Left lobe of liver (tissue), 2 donors: ENCODE results near the gene BCAS4. TPM values are rescaled to one million over a fixed set of nuclear protein-coding genes. Genes with fewer than 3 reads are reported as not detected.
"Not testable (repeated sequence)": the region's sequence is repeated elsewhere in the genome, so short reads cannot be mapped to it uniquely, and the experiment has no call there.

Experiments
- ATAC-seq: fragments of 200-7000 bp; cut with Tn5 transposase; one replicate; pipeline ENCODE4 v1.9.1; 2020; ENCODE audit warnings: mild to moderate bottlenecking, moderate library complexity
- DNase-seq: peaks from one replicate; pipeline ENCODE4 v3.0.0-alpha.2; 2020; ENCODE audit warnings: low spot score
- total RNA-seq: library from RNA; stranded (reverse); gene quantifications from one replicate; pipeline ENCODE4 v1.2.1, GENCODE V29; 2021
- donor health status: DM: no; HTN: no; CAD: no; lungs with moderate emphysema.
- donor health status: DM: no; HTN: yes; CAD: no.

The BCAS4 gene
- total RNA-seq, 1 donor from 2014 or later = 0.83 TPM

DNA sequence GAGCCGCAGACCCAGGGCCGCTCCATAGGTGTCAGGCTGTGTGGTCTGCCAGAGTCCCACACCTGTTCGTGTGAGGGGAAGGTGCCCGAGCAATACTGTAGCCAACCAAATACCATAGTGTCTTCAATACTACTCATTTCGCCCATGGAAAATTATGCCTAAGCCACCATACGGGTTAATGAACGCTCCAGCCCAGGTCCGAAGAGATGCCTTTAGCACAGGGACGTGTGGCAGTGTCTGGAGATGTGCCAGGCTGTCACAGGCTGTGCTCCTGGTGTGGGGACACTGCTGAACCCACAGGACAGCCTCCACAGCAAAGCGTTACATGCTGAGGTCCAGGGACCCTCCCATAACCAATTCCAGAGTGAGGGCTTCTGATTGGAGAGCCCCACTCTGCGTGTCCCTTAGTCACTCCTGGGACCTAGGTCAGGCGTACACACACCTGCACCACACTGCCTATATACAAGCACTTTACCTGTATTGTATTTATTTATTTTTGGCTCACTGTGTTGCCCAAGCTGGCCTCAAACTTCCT, 25.2 kb upstream of the BCAS4 start:
- DNase-seq = peak; percentile 16
- ATAC-seq = not testable (repeated sequence)

DNA sequence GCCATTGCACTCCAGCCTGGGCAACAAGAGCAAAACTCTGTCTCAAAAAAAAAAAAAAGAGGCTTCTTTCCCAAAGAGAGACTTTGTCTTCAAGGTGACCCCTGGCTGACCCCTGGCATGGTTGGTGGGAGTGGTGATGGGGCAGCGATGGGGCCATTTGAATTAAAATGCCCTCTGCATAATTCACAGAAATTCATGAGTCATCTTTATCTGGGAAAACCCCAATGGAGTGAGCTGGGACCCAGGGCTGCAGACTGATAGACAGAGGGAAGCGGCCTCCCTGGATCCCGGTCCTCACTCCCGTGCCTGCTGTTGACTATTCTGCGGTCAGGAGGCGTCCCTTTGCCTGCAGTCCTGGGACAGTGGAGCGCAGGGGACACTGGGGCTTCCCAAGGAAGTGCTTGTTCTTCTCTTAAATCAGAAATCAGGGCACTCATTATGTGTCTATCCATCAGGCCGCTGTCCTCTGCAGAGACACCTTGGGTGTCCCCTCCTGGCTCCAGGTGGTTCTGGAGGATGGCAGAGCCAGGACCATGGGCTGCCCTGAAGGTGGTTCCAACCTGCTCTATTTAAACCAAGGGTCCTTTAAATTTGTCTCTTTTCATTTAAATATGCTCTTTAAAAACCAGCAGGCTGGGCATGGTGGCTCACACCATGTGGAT, 23.3 kb upstream of the BCAS4 start:
- not testable (repeated sequence) for ATAC-seq
- DNase-seq = peak; percentile 16

DNA sequence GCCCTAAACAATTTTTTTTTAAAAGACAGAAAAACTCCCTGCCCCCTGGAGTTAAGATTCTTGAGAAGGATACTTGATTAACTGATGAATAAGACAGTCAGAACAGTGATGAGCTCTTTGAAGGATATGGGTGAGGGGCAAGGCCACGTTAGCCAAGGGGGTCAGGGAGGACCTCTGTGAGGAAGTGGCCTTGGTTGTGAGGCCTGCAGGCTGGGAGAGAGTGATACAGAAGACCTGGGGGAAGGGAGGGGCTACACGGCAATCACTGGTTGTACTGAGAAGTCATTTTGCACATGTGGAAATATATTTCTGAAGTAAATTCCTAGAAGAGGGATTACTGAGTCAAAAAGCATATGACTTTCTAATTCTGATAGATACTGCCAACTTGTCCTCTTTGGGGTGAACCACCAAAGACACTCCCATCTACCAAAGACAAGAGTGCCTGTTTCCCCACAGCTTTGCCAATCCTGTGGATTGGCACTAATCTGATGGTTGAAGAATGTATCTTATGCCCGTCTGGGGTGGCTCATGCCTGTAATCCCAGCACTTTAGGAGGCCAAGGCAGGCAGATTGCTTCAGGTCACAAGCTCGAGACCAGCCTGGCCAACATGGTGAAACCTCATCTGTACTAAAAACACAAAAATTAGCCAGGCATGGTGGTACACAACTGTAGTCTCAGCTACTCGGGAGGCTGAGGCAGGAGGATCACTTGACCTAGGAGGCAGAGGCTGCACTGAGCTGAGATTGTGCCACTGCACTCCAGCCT, 22.3 kb upstream of the BCAS4 start:
- DNase-seq (peak; percentile 10), ATAC-seq (no peak)

DNA sequence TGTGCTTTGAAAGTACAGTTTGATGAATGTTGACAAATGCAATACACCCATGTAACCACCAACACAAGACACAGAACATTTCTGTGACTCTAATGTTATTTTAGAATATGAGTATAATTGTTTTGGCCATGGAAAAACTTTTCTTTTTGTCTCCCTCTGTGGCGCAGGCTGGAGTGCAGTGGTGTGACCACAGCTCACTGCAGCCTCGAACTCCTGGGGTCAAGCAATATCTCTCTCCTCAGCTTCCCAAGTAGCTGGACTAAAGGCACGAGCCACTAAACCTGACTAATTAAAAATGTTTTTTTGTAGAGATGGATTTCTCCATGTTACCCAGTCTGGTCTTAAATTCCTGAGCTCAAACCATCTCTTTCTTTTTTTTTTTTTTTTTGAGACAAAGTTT, 20.3 kb upstream of the BCAS4 start:
- DNase-seq (peak; percentile 5), ATAC-seq (no peak)

DNA sequence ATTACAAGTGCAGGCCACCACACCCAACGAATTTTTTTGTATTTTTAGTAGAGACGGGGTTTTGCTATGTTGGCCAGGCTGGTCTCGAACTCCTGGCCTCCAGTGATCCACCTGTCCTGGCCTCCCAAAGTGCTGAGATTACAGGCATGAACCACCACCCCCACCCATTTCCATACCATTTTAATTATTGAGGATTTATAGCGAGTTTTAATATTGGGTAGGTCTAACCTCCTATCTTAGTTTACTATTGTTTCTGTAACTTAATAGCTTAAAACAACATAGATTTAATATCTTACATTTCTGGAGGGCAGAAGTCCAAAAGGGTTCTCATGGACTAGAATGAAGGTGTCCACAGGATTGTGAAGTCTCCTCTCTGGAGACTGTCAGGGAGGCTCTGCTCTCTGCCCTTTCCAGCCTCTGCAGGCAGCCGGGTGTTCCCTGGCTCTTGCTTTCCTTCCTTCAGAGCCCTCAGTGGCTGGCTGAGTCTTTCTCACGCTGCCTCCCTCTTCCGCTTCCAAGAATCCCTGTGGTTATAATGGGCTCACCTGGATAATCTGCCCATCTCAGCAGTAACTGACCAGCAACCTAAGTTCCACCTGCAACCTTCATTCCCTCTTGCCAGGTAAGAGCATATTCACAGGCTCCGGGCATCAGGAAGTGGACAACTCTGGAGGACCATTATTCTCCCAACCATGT, 18.6 kb upstream of the BCAS4 start:
- DNase-seq (peak; percentile 11), ATAC-seq (no peak)

DNA sequence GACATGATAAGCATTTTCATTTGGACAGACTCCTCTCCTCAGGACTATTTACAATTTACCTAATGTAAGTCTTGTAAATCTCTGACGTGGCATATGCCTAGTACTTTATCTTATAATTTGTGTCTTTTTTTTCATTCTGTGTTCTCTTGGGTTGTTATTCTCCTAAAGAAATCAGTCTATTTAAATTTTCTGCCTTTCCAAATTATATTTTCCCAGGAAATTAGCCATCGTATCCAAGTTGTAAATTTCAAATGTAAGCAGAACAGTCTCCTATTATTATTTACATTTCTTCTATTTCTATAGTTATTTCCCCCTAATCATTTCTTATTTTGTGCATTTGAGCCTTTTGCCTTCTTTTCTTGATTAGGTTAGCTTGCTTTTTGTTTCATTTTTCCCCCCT, 17.5 kb upstream of the BCAS4 start:
- ATAC-seq (no peak), DNase-seq (no peak)

DNA sequence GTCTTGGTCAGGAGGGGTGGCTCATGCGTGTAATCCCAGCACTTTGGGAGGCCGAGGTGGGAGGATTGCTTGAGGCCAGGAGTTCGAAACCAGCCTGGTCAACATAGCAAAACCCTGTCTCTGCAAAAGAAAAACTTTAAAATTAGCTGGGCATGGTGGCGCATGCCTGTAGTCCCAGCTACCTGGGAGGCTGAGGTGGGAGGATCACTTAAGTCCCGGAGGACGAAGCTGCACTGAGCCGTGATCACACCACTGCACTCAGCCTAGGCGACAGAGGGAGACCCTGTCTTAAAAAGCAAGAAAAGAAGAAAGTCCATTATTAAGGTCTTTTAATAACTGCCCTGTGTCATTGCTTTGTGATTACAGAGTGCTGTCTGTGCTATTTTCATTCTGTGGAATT, 15.9 kb upstream of the BCAS4 start:
- DNase-seq = not testable (repeated sequence)

GRCh38 chr20:50783390-50783789, 11.5 kb upstream of the BCAS4 start:
- ATAC-seq (no peak), DNase-seq (no peak)

More for the DNA sequence above, 15.9 kb upstream of the BCAS4 start:
- ATAC-seq = not testable (repeated sequence)

DNA sequence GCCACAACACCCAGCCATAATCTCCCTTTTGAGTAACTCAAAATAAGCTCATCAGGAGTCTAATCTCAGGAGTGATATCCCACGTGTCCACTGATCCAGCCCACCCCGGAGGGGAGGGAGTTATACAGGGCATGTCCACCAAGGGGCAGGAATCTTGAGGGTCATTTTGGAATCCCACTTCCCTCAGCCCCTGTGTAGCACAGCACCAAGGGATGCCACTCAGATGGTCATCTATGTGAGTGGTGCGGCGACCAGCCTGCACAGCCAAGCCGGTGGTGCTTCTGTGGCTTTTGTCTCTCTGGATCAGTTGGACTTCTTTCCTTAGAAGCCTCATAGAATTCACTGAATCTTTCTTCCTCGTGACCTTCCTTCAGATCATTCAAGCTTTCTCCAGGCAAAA, 11.0 kb upstream of the BCAS4 start:
- ATAC-seq = no peak
- no peak for DNase-seq

DNA sequence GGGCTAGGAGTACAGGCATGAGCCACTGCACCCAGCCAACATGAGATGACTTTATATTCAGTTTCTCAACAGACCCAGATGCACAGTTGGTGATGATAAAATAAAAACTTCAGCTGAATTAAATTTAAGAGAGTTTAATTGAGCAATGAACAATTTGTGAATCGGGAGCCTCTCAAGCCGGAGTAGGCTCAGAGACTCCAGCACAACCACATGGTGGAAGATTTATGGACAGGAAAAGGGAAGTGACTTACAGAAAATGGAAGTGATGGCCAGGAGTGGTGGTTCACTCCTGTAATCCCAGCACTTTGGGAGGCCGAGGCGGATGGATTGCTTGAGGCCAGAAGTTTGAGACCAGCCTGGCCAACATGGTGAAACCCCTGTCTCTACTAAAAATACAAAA, 10.4 kb upstream of the BCAS4 start:
- DNase-seq (no peak), ATAC-seq (no peak)

DNA sequence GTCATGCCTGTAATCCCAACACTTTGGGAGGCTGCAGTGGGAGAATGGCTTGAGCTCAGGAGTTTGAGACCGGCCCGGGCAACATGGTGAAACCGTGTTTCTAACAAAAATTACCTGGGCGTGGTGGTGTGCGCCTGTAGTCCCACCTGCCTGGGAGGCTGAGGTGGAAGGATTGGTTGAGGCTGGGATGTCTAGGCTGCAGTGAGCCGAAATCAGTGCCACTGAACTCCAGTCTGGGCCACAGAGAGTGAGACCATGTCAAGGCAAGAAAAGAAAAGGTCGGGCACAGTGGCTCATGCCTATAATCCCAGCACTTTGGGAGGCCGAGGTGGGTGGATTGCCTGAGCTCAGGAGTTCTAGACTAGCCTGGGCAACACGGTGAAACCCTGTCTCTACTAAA, 8.2 kb upstream of the BCAS4 start:
- DNase-seq (no peak), ATAC-seq (no peak)

- ATAC-seq = no peak
- no peak for DNase-seq
These were observed 7.7 kb upstream of the BCAS4 start for GRCh38 chr20:50787181-50787580.

GRCh38 chr20:50788045-50788991, 6.5 kb upstream of the BCAS4 start:
- DNase-seq = peak; percentile 58
- ATAC-seq = peak; percentile 80

DNA sequence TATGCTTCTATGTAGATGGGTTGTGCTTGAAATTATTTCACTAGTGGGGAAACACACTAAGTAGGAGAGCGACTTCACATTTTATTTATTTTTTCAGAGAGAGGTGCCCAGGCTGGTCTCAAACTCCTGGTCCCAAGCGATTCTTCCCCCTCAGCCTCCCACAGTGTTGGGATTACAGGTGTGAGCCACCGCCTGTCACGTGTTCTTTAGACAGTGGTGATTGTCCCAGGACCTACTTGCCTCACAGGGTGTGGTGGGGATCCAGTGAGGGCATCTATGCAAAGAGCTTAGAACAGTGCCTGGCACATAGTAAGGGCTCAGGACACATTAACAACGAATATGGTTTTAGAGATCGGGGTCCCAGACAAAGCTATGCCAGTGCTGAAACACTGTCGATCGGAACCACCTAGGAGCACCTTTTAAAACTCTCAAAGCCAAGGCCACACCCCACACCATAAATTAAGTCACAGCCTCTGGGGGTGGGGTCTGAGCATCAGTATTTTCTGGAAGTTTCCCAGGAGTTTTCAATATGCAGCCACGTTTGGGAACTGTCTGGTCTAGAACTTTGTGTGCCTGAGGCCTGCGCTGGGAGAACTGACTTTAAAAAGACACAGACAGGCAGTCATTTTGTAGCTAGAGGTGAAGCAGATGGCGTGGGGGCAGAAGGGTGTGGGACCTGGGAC, 4.8 kb upstream of the BCAS4 start:
- DNase-seq (no peak), ATAC-seq (no peak)

- peak; percentile 85 for DNase-seq
- peak; percentile 80 for ATAC-seq
These were observed 4.1 kb upstream of the BCAS4 start for GRCh38 chr20:50790651-50791277.

DNA sequence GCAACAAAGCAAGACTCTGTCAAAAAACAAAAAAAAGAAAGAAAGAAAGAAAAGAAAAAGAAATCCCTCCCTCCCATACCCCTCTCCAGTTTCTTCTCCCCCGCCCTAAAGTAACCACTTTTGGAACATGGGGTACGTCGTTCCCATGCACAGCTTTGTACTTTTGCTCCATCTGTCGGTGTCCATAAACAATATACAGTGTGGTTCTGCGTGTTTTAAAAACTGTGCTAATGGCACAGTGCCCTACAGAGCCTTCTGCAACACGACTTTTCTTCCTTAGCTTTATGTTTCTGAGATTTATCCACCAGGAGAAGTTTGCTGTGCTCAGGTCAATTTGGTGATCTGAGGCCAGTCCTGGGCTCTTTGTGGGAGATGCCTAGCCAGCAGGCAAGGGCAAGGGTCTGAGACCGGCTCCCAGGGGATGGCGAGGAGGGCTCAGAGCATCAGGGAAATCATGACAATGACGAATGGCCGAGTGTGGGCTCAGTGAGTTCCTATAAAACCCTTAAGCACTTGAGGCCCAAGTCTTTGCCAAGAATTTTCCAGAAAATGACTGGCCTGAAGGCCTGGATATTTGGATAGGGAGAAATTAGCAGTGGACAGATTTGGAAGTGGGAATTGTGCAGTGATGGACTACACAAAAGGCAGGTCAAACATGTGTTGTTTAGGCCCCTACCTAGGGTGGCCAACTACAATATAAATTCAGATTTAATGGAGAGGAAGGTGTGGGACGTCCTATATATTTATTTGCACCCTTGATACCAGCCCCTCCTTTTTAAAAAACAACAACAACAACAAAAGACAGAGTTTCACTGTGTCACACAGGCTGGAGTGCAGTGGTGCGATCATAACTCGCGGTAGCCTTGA, 1.9 kb upstream of the BCAS4 start:
- ATAC-seq = no peak
- DNase-seq = no peak

DNA sequence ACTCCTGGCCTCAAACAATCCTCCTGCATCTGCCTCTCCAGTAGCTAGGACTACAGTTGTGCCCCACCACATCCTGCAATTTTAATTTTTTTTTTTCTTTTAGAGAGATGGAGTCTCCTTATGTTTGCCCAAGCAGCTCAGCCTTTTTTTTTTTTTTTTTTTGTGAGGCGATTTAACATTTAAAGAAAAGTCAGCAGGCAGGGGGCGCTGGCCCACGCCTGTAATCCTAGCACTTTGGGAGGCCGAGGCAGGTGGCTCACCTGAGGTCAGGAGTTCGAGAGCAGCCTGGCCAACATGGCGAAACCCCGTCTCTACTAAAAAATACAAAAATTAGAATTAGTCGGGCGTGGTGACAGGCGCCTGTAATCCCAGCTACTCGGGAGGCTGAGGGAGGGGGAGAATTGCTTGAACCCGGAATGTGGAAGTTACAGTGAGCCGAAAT, 1.3 kb upstream of the BCAS4 start:
- not testable (repeated sequence) for DNase-seq, ATAC-seq

- DNase-seq (no peak), ATAC-seq (no peak)
These were observed 548 bp upstream of the BCAS4 start for GRCh38 chr20:50794181-50794845.
